ENCODE results near the gene AP3B1. TPM values are rescaled to one million over a fixed set of nuclear protein-coding genes. Genes with fewer than 3 reads are reported as not detected.

The AP3B1 gene
- total and polyA plus RNA-seq, 2 donors (not counting 1 experiment from before 2014, with no cell fraction given), result 26.8 to 58.9 TPM

DNA sequence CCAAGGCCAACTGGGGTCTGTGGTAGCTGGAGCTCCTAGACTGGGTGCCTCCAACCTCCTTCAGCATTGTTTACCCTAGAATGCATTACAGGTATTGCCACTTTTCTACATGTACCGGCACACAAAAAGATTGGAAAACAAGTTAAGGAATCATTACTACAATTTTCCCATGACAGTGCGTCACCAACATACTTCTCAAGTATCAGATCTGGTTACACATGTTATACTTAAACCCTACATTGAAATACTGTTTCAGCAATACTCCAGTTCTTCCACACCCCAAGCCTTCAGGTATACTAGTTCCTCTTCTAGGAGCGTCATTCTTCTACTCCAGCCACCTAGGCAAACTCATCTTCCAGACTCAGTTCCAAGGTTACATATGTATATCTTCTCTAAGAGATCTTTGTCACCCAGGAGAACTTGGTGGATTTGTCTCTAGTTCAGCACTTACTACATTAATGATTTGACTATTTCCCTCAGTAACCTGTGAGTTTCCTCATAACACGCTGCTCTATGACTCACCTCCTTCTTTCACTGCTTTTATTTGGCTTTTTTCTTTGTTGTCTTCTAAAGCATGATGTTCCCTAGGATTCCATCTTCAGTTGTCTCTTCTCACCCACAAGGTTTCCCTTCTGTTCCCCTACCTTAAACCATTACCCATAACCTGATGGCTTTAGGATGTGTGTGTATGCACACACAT, 217.0 kb downstream of the AP3B1 start:
- Histone ChIP-seq H3K4me3 (ENCODE audit: control extremely low read depth in 1 of 5, extremely low read depth in 1 of 5, insufficient read depth in 1 of 5, low read depth in 2 of 5, low read length in 4 of 5) (no peak overlapping the region), H2AFZ (ENCODE audit: insufficient read depth, low read depth, low read length, poor library complexity, severe bottlenecking) (no peak overlapping the region), H3K9me3 (ENCODE audit: control extremely low read depth in 1 of 3, control insufficient read depth in 2 of 3, insufficient read depth in 1 of 3, low read length in 2 of 3) (no peaks in the 10 kb centered on the region), H3K9ac (ENCODE audit: low read length) (no peak overlapping the region), H3K36me3 (replicated peaks in 1 of 2; ENCODE audit: control extremely low read depth in 1 of 2, control insufficient read depth in 1 of 2, extremely low read depth in 1 of 2, insufficient read depth in 2 of 2, low read length in 1 of 2) (peaks cover 0 to 4% of the 10 kb centered on the region in 2 experiments), H3K27ac (ENCODE audit: low read length in 2 of 2) (no peak overlapping the region), H3K4me2 (replicated peaks; ENCODE audit: low read depth, low read length, poor library complexity, severe bottlenecking) (no peak overlapping the region), H3K4me1 (ENCODE audit: control insufficient read depth in 2 of 2, insufficient read depth in 2 of 2, low read length in 2 of 2) (no peaks in the 10 kb centered on the region), H3K27me3 (replicated peaks in 1 of 4; ENCODE audit: control extremely low read depth in 1 of 4, control insufficient read depth in 3 of 4, insufficient read depth in 4 of 4, low read length in 3 of 4) (no peaks in the 10 kb centered on the region), H4K20me1 (ENCODE audit: control insufficient read depth, insufficient read depth, low read length, poor library complexity, severe bottlenecking) (no peaks in the 10 kb centered on the region), H3K79me2 (ENCODE audit: control insufficient read depth, insufficient read depth, low read length) (no peaks in the 10 kb centered on the region)
- H3K4me3 Mint-ChIP-seq, result no peak overlapping the region
- TF ChIP-seq, protein P1, sequence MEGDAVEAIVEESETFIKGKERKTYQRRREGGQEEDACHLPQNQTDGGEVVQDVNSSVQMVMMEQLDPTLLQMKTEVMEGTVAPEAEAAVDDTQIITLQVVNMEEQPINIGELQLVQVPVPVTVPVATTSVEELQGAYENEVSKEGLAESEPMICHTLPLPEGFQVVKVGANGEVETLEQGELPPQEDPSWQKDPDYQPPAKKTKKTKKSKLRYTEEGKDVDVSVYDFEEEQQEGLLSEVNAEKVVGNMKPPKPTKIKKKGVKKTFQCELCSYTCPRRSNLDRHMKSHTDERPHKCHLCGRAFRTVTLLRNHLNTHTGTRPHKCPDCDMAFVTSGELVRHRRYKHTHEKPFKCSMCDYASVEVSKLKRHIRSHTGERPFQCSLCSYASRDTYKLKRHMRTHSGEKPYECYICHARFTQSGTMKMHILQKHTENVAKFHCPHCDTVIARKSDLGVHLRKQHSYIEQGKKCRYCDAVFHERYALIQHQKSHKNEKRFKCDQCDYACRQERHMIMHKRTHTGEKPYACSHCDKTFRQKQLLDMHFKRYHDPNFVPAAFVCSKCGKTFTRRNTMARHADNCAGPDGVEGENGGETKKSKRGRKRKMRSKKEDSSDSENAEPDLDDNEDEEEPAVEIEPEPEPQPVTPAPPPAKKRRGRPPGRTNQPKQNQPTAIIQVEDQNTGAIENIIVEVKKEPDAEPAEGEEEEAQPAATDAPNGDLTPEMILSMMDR (IDR thresholded peaks at IDR 0.05), result no peak
- TF ChIP-seq EZH2 (IDR thresholded peaks at IDR 0.05; ENCODE audit: borderline replicate concordance, insufficient read depth, low read depth, low read length, poor library complexity, severe bottlenecking), result no peak
- H3K27me3 Mint-ChIP-seq, result no peaks in the 10 kb centered on the region
- H3K27ac Mint-ChIP-seq, result no peak overlapping the region
- ChIA-PET CTCF (no interaction called here), POLR2A (no interaction called here)
- intact Hi-C loops (cut with micrococcal nuclease), result no loop called here
- DNase-seq, result no peak
- H3K4me1 Mint-ChIP-seq, result peaks cover 7% of the 10 kb centered on the region
- WGBS (ENCODE audit: insufficient coverage), result 100% methylated on average over 4 of the region's 4 CpGs
- H3K9me3 Mint-ChIP-seq (ENCODE audit: insufficient read depth), result no peaks in the 10 kb centered on the region
- no peak for ATAC-seq (ENCODE audit: low read depth)

DNA sequence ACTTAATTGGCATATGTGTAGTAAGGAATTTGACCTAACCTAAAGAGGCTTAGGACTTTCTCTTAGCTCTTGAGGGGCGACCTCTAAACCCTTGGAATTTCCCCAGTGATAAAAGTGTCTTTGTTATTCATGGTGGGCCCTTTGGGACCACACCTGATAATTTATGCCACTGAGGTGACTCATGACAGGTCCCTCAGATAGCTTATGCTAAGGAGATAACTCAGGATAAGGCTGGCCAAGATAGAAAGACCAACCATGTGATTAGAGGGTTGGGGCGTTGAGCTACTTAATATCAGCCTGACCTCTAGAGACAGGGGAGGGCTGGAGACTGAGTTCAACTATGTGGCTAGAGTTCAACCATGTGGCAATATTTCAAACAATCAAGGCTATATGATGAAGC, 218.1 kb downstream of the AP3B1 start:
- Histone ChIP-seq H3K4me3 (ENCODE audit: control extremely low read depth in 1 of 5, extremely low read depth in 1 of 5, insufficient read depth in 1 of 5, low read depth in 2 of 5, low read length in 4 of 5) (no peak overlapping the region), H3K27me3 (replicated peaks in 1 of 4; ENCODE audit: control extremely low read depth in 1 of 4, control insufficient read depth in 3 of 4, insufficient read depth in 4 of 4, low read length in 3 of 4) (no peaks in the 10 kb centered on the region), H3K9ac (ENCODE audit: low read length) (no peak overlapping the region), H3K79me2 (ENCODE audit: control insufficient read depth, insufficient read depth, low read length) (no peaks in the 10 kb centered on the region), H2AFZ (ENCODE audit: insufficient read depth, low read depth, low read length, poor library complexity, severe bottlenecking) (no peak overlapping the region), H3K4me1 (ENCODE audit: control insufficient read depth in 2 of 2, insufficient read depth in 2 of 2, low read length in 2 of 2) (no peaks in the 10 kb centered on the region), H3K4me2 (replicated peaks; ENCODE audit: low read depth, low read length, poor library complexity, severe bottlenecking) (no peak overlapping the region), H3K9me3 (ENCODE audit: control extremely low read depth in 1 of 3, control insufficient read depth in 2 of 3, insufficient read depth in 1 of 3, low read length in 2 of 3) (peaks cover 0 to under 1% (median 0%) of the 10 kb centered on the region in 3 donors), H4K20me1 (ENCODE audit: control insufficient read depth, insufficient read depth, low read length, poor library complexity, severe bottlenecking) (no peaks in the 10 kb centered on the region), H3K27ac (ENCODE audit: low read length in 2 of 2) (no peak overlapping the region), H3K36me3 (replicated peaks in 1 of 2; ENCODE audit: control extremely low read depth in 1 of 2, control insufficient read depth in 1 of 2, extremely low read depth in 1 of 2, insufficient read depth in 2 of 2, low read length in 1 of 2) (peaks cover 2 to 4% of the 10 kb centered on the region in 2 experiments)
- Mint-ChIP-seq H3K9me3 (ENCODE audit: insufficient read depth) (no peaks in the 10 kb centered on the region), H3K4me3 (no peak overlapping the region), H3K27me3 (no peaks in the 10 kb centered on the region), H3K4me1 (peaks cover 7% of the 10 kb centered on the region), H3K27ac (no peak overlapping the region)
- POLR2A ChIA-PET, result no interaction called here
- ATAC-seq (ENCODE audit: low read depth), result no peak
- 94% methylated on average over 2 of the region's 2 CpGs for WGBS (ENCODE audit: insufficient coverage)
- intact Hi-C loops (cut with micrococcal nuclease), result no loop called here
- CTCF ChIA-PET, result interaction anchor here (1.2 kb wide), 1 partner anchor 15 kb away, joined by 3 read pairs; no protein-coding TSS in a partner anchor
- DNase-seq, result no peak
- no peak for TF ChIP-seq EZH2 (IDR thresholded peaks at IDR 0.05; ENCODE audit: borderline replicate concordance, insufficient read depth, low read depth, low read length, poor library complexity, severe bottlenecking)
